Neural cell (in vitro differentiated cells): Measurements from ENCODE around the gene PRR36. TPM values are rescaled to one million over a fixed set of nuclear protein-coding genes. Genes with fewer than 3 reads are reported as not detected.
"Not testable (repeated sequence)": the region's sequence is repeated elsewhere in the genome, so short reads cannot be mapped to it uniquely, and the experiment has no call there.

Experiments
- H2AFZ ChIP-seq: fragments of 200-600, 300-800 bp; sonication (generic), shearing (Covaris generic); 2 replicates; pipeline ENCODE4 v1.6.0; 2014; ENCODE audit warnings: low read depth, mild to moderate bottlenecking, antibody characterized with exemption, low read length, moderate library complexity
- H3F3A ChIP-seq: fragments of 200-600 bp; shearing (Covaris generic); 2 replicates; pipeline ENCODE4 v1.6.1; 2016; ENCODE audit warnings: mild to moderate bottlenecking, moderate library complexity, mixed read lengths, antibody characterized with exemption, low read length; ENCODE audit not compliant: insufficient read depth, poor library complexity, severe bottlenecking
- H3K27ac ChIP-seq: fragments of 200-600, 300-800 bp; sonication (generic), shearing (Covaris generic); 2 replicates; pipeline ENCODE4 v1.5.1; 2014; ENCODE audit warnings: mild to moderate bottlenecking, low read length, moderate library complexity
- H3K27me3 ChIP-seq: fragments of 300-800, 200-600 bp; sonication (generic), shearing (Covaris generic); 2 replicates; pipeline ENCODE4 v1.6.0; 2014; ENCODE audit warnings: mild to moderate bottlenecking, low read depth, low read length, moderate library complexity; ENCODE audit not compliant: insufficient read depth
- H3K36me3 ChIP-seq: fragments of 300-800, 200-600 bp; sonication (generic), shearing (Covaris generic); 2 replicates; pipeline ENCODE4 v1.5.1; 2014; ENCODE audit warnings: mild to moderate bottlenecking, antibody characterized with exemption, low read length, moderate library complexity; ENCODE audit not compliant: insufficient read depth
- H3K4me2 ChIP-seq: fragments of 300-800, 200-600 bp; sonication (generic), shearing (Covaris generic); 2 replicates; pipeline ENCODE4 v1.6.0; 2014; ENCODE audit warnings: mild to moderate bottlenecking, low read length
- H3K4me3 ChIP-seq: fragments of 300-800, 200-600 bp; sonication (generic), shearing (Covaris generic); 2 replicates; pipeline ENCODE4 v1.5.1; 2014; ENCODE audit warnings: mild to moderate bottlenecking, low read length, moderate library complexity
- H3K79me2 ChIP-seq: fragments of 200-600 bp; shearing (Covaris generic); replicated peaks from 2 replicates; pipeline ENCODE4 v1.6.0; 2014; ENCODE audit warnings: mild to moderate bottlenecking, low read length, moderate library complexity; ENCODE audit not compliant: insufficient read depth
- H3K9ac ChIP-seq: fragments of 300-800, 200-600 bp; sonication (generic), shearing (Covaris generic); 2 replicates; pipeline ENCODE4 v1.6.1; 2016; ENCODE audit warnings: mild to moderate bottlenecking, low read length, mixed read lengths
- H3K9me2 ChIP-seq: fragments of 200-600 bp; shearing (Covaris generic); 2 replicates; pipeline ENCODE4 v1.6.1; 2016; ENCODE audit warnings: mild to moderate bottlenecking, low read length, mixed read lengths; ENCODE audit not compliant: insufficient read depth
- H3K9me3 ChIP-seq: fragments of 200-600, 300-800 bp; sonication (generic), shearing (Covaris generic); 2 replicates; pipeline ENCODE4 v1.6.1; 2016; ENCODE audit warnings: mild to moderate bottlenecking, mixed run types, low read length, moderate library complexity, mixed read lengths
- H4K20me1 ChIP-seq: fragments of 200-600 bp; shearing (Covaris generic); 2 replicates; pipeline ENCODE4 v1.6.1; 2016; ENCODE audit warnings: mild to moderate bottlenecking, mixed run types; ENCODE audit not compliant: insufficient read depth
- EP300 ChIP-seq: fragments of 450-650 bp; conservative IDR thresholded peaks from 2 replicates; pipeline ENCODE4 v1.6.1; 2014; ENCODE audit warnings: antibody characterized with exemption, mild to moderate bottlenecking, moderate library complexity; ENCODE audit not compliant: poor library complexity, severe bottlenecking
- EZH2 ChIP-seq: fragments of 200-600, 300-800 bp; shearing (Covaris generic), sonication (generic); IDR thresholded peaks from 2 replicates; pipeline ENCODE4 v1.6.1; 2014; ENCODE audit warnings: antibody characterized with exemption, low read length, borderline replicate concordance, mild to moderate bottlenecking; ENCODE audit not compliant: insufficient read depth, poor library complexity, severe bottlenecking
- MXI1 ChIP-seq: fragments of 450-650 bp; conservative IDR thresholded peaks from 2 replicates; pipeline ENCODE4 v1.6.1; 2014; ENCODE audit warnings: antibody characterized with exemption, mild to moderate bottlenecking; ENCODE audit not compliant: poor library complexity, severe bottlenecking
- POLR2AphosphoS5 ChIP-seq: IDR thresholded peaks from 2 replicates; pipeline ENCODE4 v1.6.1; 2012
- RAD21 ChIP-seq: fragments of 450-650 bp; conservative IDR thresholded peaks from 2 replicates; pipeline ENCODE4 v1.6.1; 2014; ENCODE audit warnings: antibody characterized with exemption, mild to moderate bottlenecking, moderate library complexity
- SMC3 ChIP-seq: fragments of 450-650 bp; conservative IDR thresholded peaks from 2 replicates; pipeline ENCODE4 v1.6.1; 2014; ENCODE audit warnings: antibody characterized with exemption, mild to moderate bottlenecking, moderate library complexity; ENCODE audit not compliant: poor library complexity
- TAF1 ChIP-seq: IDR thresholded peaks from 2 replicates; pipeline ENCODE4 v1.6.1; 2012; ENCODE audit warnings: low read depth
- polyA plus RNA-seq: library from polyadenylated mRNA; depleted of rRNA; stranded (reverse); fragments of >200 nt; gene quantifications from 2 replicates; pipeline ENCODE4 v1.2.3, GENCODE V29; 2014
- TF ChIP-seq, protein P1 (sequence below): fragments of 450-650 bp; IDR thresholded peaks from 2 replicates; pipeline ENCODE4 v1.5.1; 2014; ENCODE audit warnings: antibody characterized with exemption, mild to moderate bottlenecking, moderate library complexity; ENCODE audit not compliant: poor library complexity, severe bottlenecking
- TF ChIP-seq, protein P2 (sequence below): IDR thresholded peaks from 2 replicates; pipeline ENCODE4 v1.6.1; 2012; ENCODE audit warnings: borderline replicate concordance

The PRR36 gene
- polyA plus RNA-seq, 1 donor from 2014 or later = 2.5 TPM

DNA sequence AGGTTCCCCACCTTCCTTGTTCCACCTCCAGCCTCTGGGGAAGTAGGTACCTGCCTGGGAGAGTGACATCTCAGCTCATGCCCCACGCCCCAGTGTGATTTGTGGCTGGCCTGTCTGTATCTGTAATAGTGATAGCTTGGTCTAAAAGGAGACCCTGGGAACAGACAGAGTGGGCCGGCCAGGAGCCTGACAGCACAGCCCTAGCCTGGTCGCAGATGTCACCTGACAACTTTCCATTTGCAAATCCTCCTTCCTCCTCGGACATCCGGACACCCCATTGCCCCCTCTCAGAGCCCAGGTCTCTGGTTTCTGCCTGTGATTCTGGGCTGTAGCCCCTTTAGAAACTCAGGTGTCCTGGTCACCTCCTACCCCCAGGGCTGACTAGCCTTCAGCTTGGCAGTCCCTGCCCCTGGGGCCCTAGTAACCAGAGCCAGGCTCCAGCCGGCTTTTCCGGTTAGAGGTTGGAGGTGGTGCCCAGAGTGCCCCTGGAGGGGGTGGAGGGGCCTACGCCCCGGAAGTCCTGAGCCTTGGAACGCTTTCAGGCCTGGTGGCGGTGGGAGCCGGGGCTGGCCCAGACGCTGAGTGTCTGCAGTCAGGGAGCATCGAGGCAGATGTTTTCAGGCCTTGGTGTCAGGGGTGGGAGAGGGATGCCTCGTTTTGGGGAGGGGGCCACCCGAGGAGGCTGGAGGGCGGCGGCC lies 20.6 kb upstream of the PRR36 start:
- H3K36me3 ChIP-seq = no peaks in the 10 kb centered on the region

DNA sequence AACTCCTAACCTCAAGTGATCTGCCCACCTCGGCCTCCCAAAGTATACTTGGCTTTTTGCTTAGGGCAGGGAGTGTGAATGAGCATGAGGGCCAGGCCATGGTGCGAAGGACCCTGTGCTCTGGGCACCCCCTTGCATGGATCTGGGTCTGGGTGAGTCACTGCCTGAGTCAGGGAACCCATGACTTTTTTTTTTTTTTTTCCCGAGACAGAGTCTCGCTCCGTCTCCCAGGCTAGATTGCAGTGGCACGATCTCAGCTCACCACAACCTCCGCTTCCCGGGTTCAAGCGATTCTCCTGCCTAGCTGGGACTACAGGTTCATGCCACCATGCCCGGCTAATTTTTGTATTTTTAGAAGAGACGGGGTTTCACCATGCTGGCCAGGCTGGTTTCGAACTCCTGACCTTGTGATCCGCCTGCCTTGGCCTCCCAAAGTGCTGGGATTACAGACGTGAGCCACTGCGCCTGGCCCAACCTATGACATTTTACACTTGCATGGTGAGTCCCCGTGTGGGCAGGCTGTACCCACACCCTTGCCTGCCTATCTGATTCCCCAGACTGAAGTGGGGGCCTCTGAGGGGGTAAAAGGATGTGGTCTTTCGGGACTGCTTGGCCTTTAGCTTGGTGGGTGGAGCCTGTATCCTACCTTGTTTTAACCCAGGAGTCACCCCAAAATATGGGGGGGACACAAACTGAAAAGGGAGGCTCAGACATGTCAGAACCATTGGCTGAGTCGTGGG lies 19.3 kb upstream of the PRR36 start:
- not testable (repeated sequence) for H3K36me3 ChIP-seq, H3K27ac ChIP-seq, H3K9me3 ChIP-seq, H3K9ac ChIP-seq, H3K4me3 ChIP-seq, H4K20me1 ChIP-seq, H3F3A ChIP-seq, H3K79me2 ChIP-seq, H3K9me2 ChIP-seq, H3K4me2 ChIP-seq, H2AFZ ChIP-seq, H3K27me3 ChIP-seq

More for the DNA sequence above, 20.6 kb upstream of the PRR36 start:
- H2AFZ ChIP-seq = no peak overlapping the region
- no peaks in the 10 kb centered on the region for H3K27me3 ChIP-seq
- H3K79me2 ChIP-seq = no peaks in the 10 kb centered on the region
- no peaks in the 10 kb centered on the region for H3K9me2 ChIP-seq
- no peaks in the 10 kb centered on the region for H4K20me1 ChIP-seq
- H3K4me3 ChIP-seq = no peak overlapping the region
- no peak overlapping the region for H3K27ac ChIP-seq
- no peak overlapping the region for H3K9ac ChIP-seq
- H3K4me2 ChIP-seq = no peak overlapping the region
- H3F3A ChIP-seq = no peaks in the 10 kb centered on the region
- H3K9me3 ChIP-seq = no peaks in the 10 kb centered on the region
- TF ChIP-seq RAD21 = no peak
- TF ChIP-seq SMC3 = no peak
- TF ChIP-seq, protein P1, sequence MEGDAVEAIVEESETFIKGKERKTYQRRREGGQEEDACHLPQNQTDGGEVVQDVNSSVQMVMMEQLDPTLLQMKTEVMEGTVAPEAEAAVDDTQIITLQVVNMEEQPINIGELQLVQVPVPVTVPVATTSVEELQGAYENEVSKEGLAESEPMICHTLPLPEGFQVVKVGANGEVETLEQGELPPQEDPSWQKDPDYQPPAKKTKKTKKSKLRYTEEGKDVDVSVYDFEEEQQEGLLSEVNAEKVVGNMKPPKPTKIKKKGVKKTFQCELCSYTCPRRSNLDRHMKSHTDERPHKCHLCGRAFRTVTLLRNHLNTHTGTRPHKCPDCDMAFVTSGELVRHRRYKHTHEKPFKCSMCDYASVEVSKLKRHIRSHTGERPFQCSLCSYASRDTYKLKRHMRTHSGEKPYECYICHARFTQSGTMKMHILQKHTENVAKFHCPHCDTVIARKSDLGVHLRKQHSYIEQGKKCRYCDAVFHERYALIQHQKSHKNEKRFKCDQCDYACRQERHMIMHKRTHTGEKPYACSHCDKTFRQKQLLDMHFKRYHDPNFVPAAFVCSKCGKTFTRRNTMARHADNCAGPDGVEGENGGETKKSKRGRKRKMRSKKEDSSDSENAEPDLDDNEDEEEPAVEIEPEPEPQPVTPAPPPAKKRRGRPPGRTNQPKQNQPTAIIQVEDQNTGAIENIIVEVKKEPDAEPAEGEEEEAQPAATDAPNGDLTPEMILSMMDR = no peak
- no peak for TF ChIP-seq POLR2AphosphoS5
- no peak for TF ChIP-seq EP300
- TF ChIP-seq MXI1 = no peak
- TF ChIP-seq, protein P2, sequence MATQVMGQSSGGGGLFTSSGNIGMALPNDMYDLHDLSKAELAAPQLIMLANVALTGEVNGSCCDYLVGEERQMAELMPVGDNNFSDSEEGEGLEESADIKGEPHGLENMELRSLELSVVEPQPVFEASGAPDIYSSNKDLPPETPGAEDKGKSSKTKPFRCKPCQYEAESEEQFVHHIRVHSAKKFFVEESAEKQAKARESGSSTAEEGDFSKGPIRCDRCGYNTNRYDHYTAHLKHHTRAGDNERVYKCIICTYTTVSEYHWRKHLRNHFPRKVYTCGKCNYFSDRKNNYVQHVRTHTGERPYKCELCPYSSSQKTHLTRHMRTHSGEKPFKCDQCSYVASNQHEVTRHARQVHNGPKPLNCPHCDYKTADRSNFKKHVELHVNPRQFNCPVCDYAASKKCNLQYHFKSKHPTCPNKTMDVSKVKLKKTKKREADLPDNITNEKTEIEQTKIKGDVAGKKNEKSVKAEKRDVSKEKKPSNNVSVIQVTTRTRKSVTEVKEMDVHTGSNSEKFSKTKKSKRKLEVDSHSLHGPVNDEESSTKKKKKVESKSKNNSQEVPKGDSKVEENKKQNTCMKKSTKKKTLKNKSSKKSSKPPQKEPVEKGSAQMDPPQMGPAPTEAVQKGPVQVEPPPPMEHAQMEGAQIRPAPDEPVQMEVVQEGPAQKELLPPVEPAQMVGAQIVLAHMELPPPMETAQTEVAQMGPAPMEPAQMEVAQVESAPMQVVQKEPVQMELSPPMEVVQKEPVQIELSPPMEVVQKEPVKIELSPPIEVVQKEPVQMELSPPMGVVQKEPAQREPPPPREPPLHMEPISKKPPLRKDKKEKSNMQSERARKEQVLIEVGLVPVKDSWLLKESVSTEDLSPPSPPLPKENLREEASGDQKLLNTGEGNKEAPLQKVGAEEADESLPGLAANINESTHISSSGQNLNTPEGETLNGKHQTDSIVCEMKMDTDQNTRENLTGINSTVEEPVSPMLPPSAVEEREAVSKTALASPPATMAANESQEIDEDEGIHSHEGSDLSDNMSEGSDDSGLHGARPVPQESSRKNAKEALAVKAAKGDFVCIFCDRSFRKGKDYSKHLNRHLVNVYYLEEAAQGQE = no peak
- no peak for TF ChIP-seq EZH2
- no peak for TF ChIP-seq TAF1
